Neural cell (in vitro differentiated cells): ENCODE data around the gene TBC1D20. TPM values are rescaled to one million over a fixed set of nuclear protein-coding genes. Genes with fewer than 3 reads are reported as not detected.

Experiments
- H2AFZ ChIP-seq: fragments of 200-600, 300-800 bp; sonication (generic), shearing (Covaris generic); 2 replicates; pipeline ENCODE4 v1.6.0; 2014; ENCODE audit warnings: low read depth, mild to moderate bottlenecking, antibody characterized with exemption, low read length, moderate library complexity
- H3F3A ChIP-seq: fragments of 200-600 bp; shearing (Covaris generic); 2 replicates; pipeline ENCODE4 v1.6.1; 2016; ENCODE audit warnings: mild to moderate bottlenecking, moderate library complexity, mixed read lengths, antibody characterized with exemption, low read length; ENCODE audit not compliant: insufficient read depth, poor library complexity, severe bottlenecking
- H3K27ac ChIP-seq: fragments of 200-600, 300-800 bp; sonication (generic), shearing (Covaris generic); 2 replicates; pipeline ENCODE4 v1.5.1; 2014; ENCODE audit warnings: mild to moderate bottlenecking, low read length, moderate library complexity
- H3K27me3 ChIP-seq: fragments of 300-800, 200-600 bp; sonication (generic), shearing (Covaris generic); 2 replicates; pipeline ENCODE4 v1.6.0; 2014; ENCODE audit warnings: mild to moderate bottlenecking, low read depth, low read length, moderate library complexity; ENCODE audit not compliant: insufficient read depth
- H3K36me3 ChIP-seq: fragments of 300-800, 200-600 bp; sonication (generic), shearing (Covaris generic); 2 replicates; pipeline ENCODE4 v1.5.1; 2014; ENCODE audit warnings: mild to moderate bottlenecking, antibody characterized with exemption, low read length, moderate library complexity; ENCODE audit not compliant: insufficient read depth
- H3K4me2 ChIP-seq: fragments of 300-800, 200-600 bp; sonication (generic), shearing (Covaris generic); 2 replicates; pipeline ENCODE4 v1.6.0; 2014; ENCODE audit warnings: mild to moderate bottlenecking, low read length
- H3K4me3 ChIP-seq: fragments of 300-800, 200-600 bp; sonication (generic), shearing (Covaris generic); 2 replicates; pipeline ENCODE4 v1.5.1; 2014; ENCODE audit warnings: mild to moderate bottlenecking, low read length, moderate library complexity
- H3K79me2 ChIP-seq: fragments of 200-600 bp; shearing (Covaris generic); replicated peaks from 2 replicates; pipeline ENCODE4 v1.6.0; 2014; ENCODE audit warnings: mild to moderate bottlenecking, low read length, moderate library complexity; ENCODE audit not compliant: insufficient read depth
- H3K9ac ChIP-seq: fragments of 300-800, 200-600 bp; sonication (generic), shearing (Covaris generic); 2 replicates; pipeline ENCODE4 v1.6.1; 2016; ENCODE audit warnings: mild to moderate bottlenecking, low read length, mixed read lengths
- H3K9me2 ChIP-seq: fragments of 200-600 bp; shearing (Covaris generic); 2 replicates; pipeline ENCODE4 v1.6.1; 2016; ENCODE audit warnings: mild to moderate bottlenecking, low read length, mixed read lengths; ENCODE audit not compliant: insufficient read depth
- H3K9me3 ChIP-seq: fragments of 200-600, 300-800 bp; sonication (generic), shearing (Covaris generic); 2 replicates; pipeline ENCODE4 v1.6.1; 2016; ENCODE audit warnings: mild to moderate bottlenecking, mixed run types, low read length, moderate library complexity, mixed read lengths
- H4K20me1 ChIP-seq: fragments of 200-600 bp; shearing (Covaris generic); 2 replicates; pipeline ENCODE4 v1.6.1; 2016; ENCODE audit warnings: mild to moderate bottlenecking, mixed run types; ENCODE audit not compliant: insufficient read depth
- CTCF ChIP-seq: fragments of 450-650 bp; IDR thresholded peaks from 2 replicates; pipeline ENCODE4 v1.5.1; 2014; ENCODE audit warnings: antibody characterized with exemption, mild to moderate bottlenecking, moderate library complexity; ENCODE audit not compliant: poor library complexity, severe bottlenecking
- EZH2 ChIP-seq: fragments of 200-600, 300-800 bp; shearing (Covaris generic), sonication (generic); IDR thresholded peaks from 2 replicates; pipeline ENCODE4 v1.6.1; 2014; ENCODE audit warnings: antibody characterized with exemption, low read length, borderline replicate concordance, mild to moderate bottlenecking; ENCODE audit not compliant: insufficient read depth, poor library complexity, severe bottlenecking
- MXI1 ChIP-seq: fragments of 450-650 bp; conservative IDR thresholded peaks from 2 replicates; pipeline ENCODE4 v1.6.1; 2014; ENCODE audit warnings: antibody characterized with exemption, mild to moderate bottlenecking; ENCODE audit not compliant: poor library complexity, severe bottlenecking
- POLR2AphosphoS5 ChIP-seq: IDR thresholded peaks from 2 replicates; pipeline ENCODE4 v1.6.1; 2012
- RAD21 ChIP-seq: fragments of 450-650 bp; conservative IDR thresholded peaks from 2 replicates; pipeline ENCODE4 v1.6.1; 2014; ENCODE audit warnings: antibody characterized with exemption, mild to moderate bottlenecking, moderate library complexity
- SMC3 ChIP-seq: fragments of 450-650 bp; conservative IDR thresholded peaks from 2 replicates; pipeline ENCODE4 v1.6.1; 2014; ENCODE audit warnings: antibody characterized with exemption, mild to moderate bottlenecking, moderate library complexity; ENCODE audit not compliant: poor library complexity
- TAF1 ChIP-seq: IDR thresholded peaks from 2 replicates; pipeline ENCODE4 v1.6.1; 2012; ENCODE audit warnings: low read depth
- polyA plus RNA-seq: library from polyadenylated mRNA; depleted of rRNA; stranded (reverse); fragments of >200 nt; gene quantifications from 2 replicates; pipeline ENCODE4 v1.2.3, GENCODE V29; 2014

Gene TBC1D20
- polyA plus RNA-seq, 1 donor from 2014 or later, result 25.1 TPM

GRCh38 chr20:431012-431904 lies 31.1 kb downstream of the TBC1D20 start:
- Histone ChIP-seq H3K4me3 (no peak overlapping the region), H3K27me3 (no peaks in the 10 kb centered on the region), H3K9me2 (no peaks in the 10 kb centered on the region), H3F3A (no peaks in the 10 kb centered on the region), H3K36me3 (peaks cover 4% of the 10 kb centered on the region), H3K27ac (no peak overlapping the region), H3K4me2 (no peak overlapping the region), H3K9ac (no peak overlapping the region), H3K79me2 (no peaks in the 10 kb centered on the region), H3K9me3 (no peaks in the 10 kb centered on the region), H4K20me1 (no peaks in the 10 kb centered on the region), H2AFZ (no peak overlapping the region)
- peak; percentile 73 for TF ChIP-seq CTCF
- TF ChIP-seq SMC3, result peak; percentile 78
- TF ChIP-seq MXI1, result no peak
- peak; percentile 64 for TF ChIP-seq RAD21

GRCh38 chr20:430091-430999 lies 32.0 kb downstream of the TBC1D20 start:
- H3K9me3 ChIP-seq, result no peaks in the 10 kb centered on the region
- H2AFZ ChIP-seq, result no peak overlapping the region
- H3K27ac ChIP-seq, result peak overlapping the region; percentile 20
- H4K20me1 ChIP-seq, result no peaks in the 10 kb centered on the region
- H3K4me3 ChIP-seq, result no peak overlapping the region
- no peaks in the 10 kb centered on the region for H3K79me2 ChIP-seq
- no peaks in the 10 kb centered on the region for H3K27me3 ChIP-seq
- H3F3A ChIP-seq, result no peaks in the 10 kb centered on the region
- H3K9ac ChIP-seq, result no peak overlapping the region
- H3K9me2 ChIP-seq, result no peaks in the 10 kb centered on the region
- no peaks in the 10 kb centered on the region for H3K36me3 ChIP-seq
- TF ChIP-seq SMC3 (no peak), EZH2 (no peak), CTCF (no peak), POLR2AphosphoS5 (no peak), TAF1 (no peak)
- no peak overlapping the region for H3K4me2 ChIP-seq
